GM12878 (cell line): ENCODE data around the gene LAD1. TPM values are rescaled to one million over a fixed set of nuclear protein-coding genes. Genes with fewer than 3 reads are reported as not detected.

ENCODE experiments used
- ATAC-seq: fragments of 200-7000 bp; cut with Tn5 transposase; 3 replicates; pipeline ENCODE4 v1.9.1; 2020; ENCODE audit warnings: mild to moderate bottlenecking, moderate library complexity
- BruUV-seq: library from RNA; stranded (reverse); fragments of 400-500 nt; replicated peaks from 2 replicates; lab custom pipeline; 2021; lab: Mats Ljungman, UMichigan
- CTCF ChIA-PET: fragments of 300-600 bp; sonication (Branson Sonifier 250); formaldehyde crosslinking; extraction: SDS; loops from one replicate; lab custom pipeline; 2021; ENCODE audit warnings: inconsistent platforms; lab: Yijun Ruan, JAX
- POLR2A ChIA-PET: fragments of 350-600 bp; formaldehyde crosslinking; extraction: SDS; loops from one replicate; lab custom pipeline; 2021; ENCODE audit warnings: inconsistent platforms; lab: Charles Lee
- RAD21 ChIA-PET: fragments of 300-600 bp; sonication (Branson Sonifier 250); formaldehyde crosslinking; loops from one replicate; lab custom pipeline; 2023; ENCODE audit warnings: antibody characterized with exemption; ENCODE audit not compliant: unreplicated experiment; lab: Charles Lee
- SMC1A ChIA-PET: fragments of 300-600 bp; sonication (Branson Sonifier 250); formaldehyde crosslinking; loops from one replicate; lab custom pipeline; 2023; ENCODE audit not compliant: unreplicated experiment, uncharacterized antibody; lab: Charles Lee
- DNase-seq: peaks from one replicate; pipeline ENCODE4 v3.0.0-alpha.2; 2011; ENCODE audit warnings: low read depth, low spot score
- FAIRE-seq: peaks from 3 replicates; lab custom pipeline; 2011; peaks lifted over from hg19 to GRCh38; lab: Jason Lieb, UNC
- H2AFZ ChIP-seq: 2 replicates; pipeline ENCODE4 v1.6.0; 2011; ENCODE audit warnings: low read depth, low read length, control low read depth; ENCODE audit not compliant: control insufficient read depth
- H3K27ac ChIP-seq: 2 replicates; pipeline ENCODE4 v1.5.1; 2011; ENCODE audit warnings: control low read depth; ENCODE audit not compliant: control insufficient read depth, insufficient read depth
- H3K27me3 ChIP-seq, 2 experiments: replicated peaks in 1 of 2; 2 replicates each; pipeline versions ENCODE4 v1.6.0 to v1.6.1; 2011; ENCODE audit warnings: low read length in 1 of 2; ENCODE audit not compliant: control insufficient read depth in 2 of 2, insufficient read depth in 2 of 2
- H3K36me3 ChIP-seq, 2 experiments: 2 replicates each; pipeline ENCODE4 v1.5.1; 2011; ENCODE audit warnings: low read length in 1 of 2; ENCODE audit not compliant: control insufficient read depth in 2 of 2, insufficient read depth in 2 of 2
- H3K4me1 ChIP-seq: 2 replicates; pipeline ENCODE4 v1.6.1; 2011; ENCODE audit warnings: mild to moderate bottlenecking, low read length, moderate library complexity, mixed read lengths; ENCODE audit not compliant: control insufficient read depth, insufficient read depth
- H3K4me2 ChIP-seq: 2 replicates; pipeline ENCODE4 v1.6.0; 2011; ENCODE audit warnings: control low read depth; ENCODE audit not compliant: control insufficient read depth, insufficient read depth
- H3K4me3 ChIP-seq: fragments of 200-600 bp; sonication (generic); 2 replicates; pipeline ENCODE4 v1.5.1; 2016
- H3K79me2 ChIP-seq: 2 replicates; pipeline ENCODE4 v1.6.0; 2011; ENCODE audit warnings: low read length; ENCODE audit not compliant: control insufficient read depth, insufficient read depth
- H3K9ac ChIP-seq: 2 replicates; pipeline ENCODE4 v1.8.0; 2011; ENCODE audit warnings: low read length, control low read depth, mixed read lengths; ENCODE audit not compliant: control insufficient read depth, insufficient read depth
- H3K9me3 ChIP-seq: replicated peaks from 3 replicates; pipeline ENCODE4 v1.5.1; 2011; ENCODE audit warnings: mild to moderate bottlenecking, low read length; ENCODE audit not compliant: control insufficient read depth, insufficient read depth
- H4K20me1 ChIP-seq: 2 replicates; pipeline ENCODE4 v1.6.0; 2011; ENCODE audit not compliant: control insufficient read depth, insufficient read depth
- CREM ChIP-seq: IDR thresholded peaks from 2 replicates; pipeline ENCODE4 v1.6.1; 2014; ENCODE audit warnings: antibody characterized with exemption, low read depth
- KAT2A ChIP-seq: conservative IDR thresholded peaks from 2 replicates; pipeline ENCODE4 v1.6.1; 2011; ENCODE audit warnings: low read depth, low read length; ENCODE audit not compliant: control insufficient read depth
- POLR2A ChIP-seq: IDR thresholded peaks from 2 replicates; pipeline ENCODE4 v1.6.1; 2011; ENCODE audit warnings: low read depth, mild to moderate bottlenecking, low read length
- SKIL ChIP-seq: fragments of 450-650 bp; IDR thresholded peaks from 2 replicates; pipeline ENCODE4 v1.6.1; 2017; ENCODE audit warnings: mild to moderate bottlenecking, low read depth, inconsistent platforms; ENCODE audit not compliant: poor library complexity, severe bottlenecking
- STAT1 ChIP-seq: fragments of 450-650 bp; conservative IDR thresholded peaks from 2 replicates; pipeline ENCODE4 v1.6.1; 2014; ENCODE audit warnings: antibody characterized with exemption, mild to moderate bottlenecking
- YBX1 ChIP-seq: fragments of 450-650 bp; IDR thresholded peaks from 2 replicates; pipeline ENCODE4 v1.6.1; 2016; ENCODE audit warnings: antibody characterized with exemption
- ZBED1 ChIP-seq: IDR thresholded peaks from 2 replicates; pipeline ENCODE4 v1.6.1; 2016; ENCODE audit warnings: borderline replicate concordance
- ZNF687 ChIP-seq: fragments of 450-650 bp; IDR thresholded peaks from 2 replicates; pipeline ENCODE4 v1.6.1; 2017; ENCODE audit warnings: mild to moderate bottlenecking, moderate library complexity
- WGBS: methylation state at CpG from one replicate; pipeline ENCODE4 v1.1.6; 2016; ENCODE audit warnings: low lambda C conversion rate; ENCODE audit not compliant: insufficient replicate concordance, insufficient coverage; ENCODE audit errors: missing lambda C conversion rate; 5-methylcytosine and 5-hydroxymethylcytosine counted together
- in situ Hi-C: fragments of 300-500 bp; cut with MboI; formaldehyde crosslinking; loops from 9 replicates; pipeline ENCODE4 v1.14.3; 2018; ENCODE audit warnings: mixed read lengths
- intact Hi-C: fragments of 100-400 bp; cut with micrococcal nuclease; formaldehyde crosslinking; loops from one replicate; pipeline ENCODE4 v1.14.2; 2022; ENCODE audit not compliant: unreplicated experiment
- polyA plus RNA-seq, 11 experiments: library from polyadenylated mRNA; depleted of rRNA in 4 of 11; unstranded in 6 of 11; stranded (reverse) in 5 of 11; fragments of >200 nt; fragmentation: Nextera tagmentation in 4 of 11; fragmentation: Illumina TruSeq in 1 of 11; extraction: Ambion mirVana in 4 of 11; extraction: Trizol in 1 of 11; gene quantifications; 1 replicate in 1 of 11; 2 replicates in 10 of 11; pipeline versions ENCODE4 v1.2.1 to v1.2.3, GENCODE V29; 2011 to 2016; ENCODE audit warnings: inconsistent platforms in 2 of 11, missing spikeins in 2 of 11, low read depth in 1 of 11
- total RNA-seq, 4 experiments: library from RNA; depleted of rRNA in 3 of 4; stranded (reverse); fragments of >200 nt in 3 of 4; fragmentation: Illumina TruSeq in 1 of 4; extraction: Trizol in 1 of 4; gene quantifications; 2 replicates each; pipeline versions ENCODE4 v1.2.1 to v1.2.3, GENCODE V29; 2013 to 2021

Gene LAD1
- total and polyA plus RNA-seq, 10 of the 15 experiments (the other 5 are each of a cell fraction or from before 2014, with no cell fraction given): 0.05 to 0.48 (median 0.32) TPM; not detected in 3

GRCh38 chr1:201349092-201349491 lies 50.0 kb downstream of the LAD1 start:
- WGBS: 14% methylated on average over 4 of the region's 4 CpGs
- Histone ChIP-seq H3K36me3 (no peaks in the 10 kb centered on the region), H2AFZ (no peak overlapping the region), H3K79me2 (no peaks in the 10 kb centered on the region), H3K9me3 (no peaks in the 10 kb centered on the region), H3K27ac (no peak overlapping the region), H3K4me1 (no peaks in the 10 kb centered on the region)
- in situ Hi-C loops: no loop called here
- BruUV-seq: no TSS peak
- intact Hi-C loops: loop anchor here (5.0 kb wide), 1 partner anchor 97 kb away; no protein-coding TSS in a partner anchor
- FAIRE-seq: no peak
- POLR2A ChIA-PET: no interaction called here
- RAD21 ChIA-PET: interaction anchor here (0.9 to 4.4 kb wide), 7 partner anchors 9 to 164 kb away, joined by 3 to 19 read pairs (median 5); no protein-coding TSS in a partner anchor
- SMC1A ChIA-PET: interaction anchor here (0.9 to 2.6 kb wide), 6 partner anchors 11 to 163 kb away, joined by 4 to 11 read pairs (median 6); no protein-coding TSS in a partner anchor
- TF ChIP-seq SKIL (no peak), YBX1 (no peak), POLR2A (no peak), ZBED1 (no peak), CREM (no peak), STAT1 (no peak), KAT2A (no peak), ZNF687 (no peak)
- TF ChIP-seq, all 136 proteins: peak for 0
- Histone ChIP-seq H3K27me3 (peaks cover 0 to 3% of the 10 kb centered on the region in 2 experiments; a peak in 2 of 4 replicates), H3K4me3 (no peak overlapping the region), H4K20me1 (no peaks in the 10 kb centered on the region), H3K4me2 (no peak overlapping the region), H3K9ac (no peak overlapping the region)
- CTCF ChIA-PET: interaction anchor here (0.6 to 4.8 kb wide), 26 partner anchors 8 to 377 kb away, joined by 3 to 46 read pairs (median 4); no protein-coding TSS in a partner anchor
- no peak for DNase-seq
- ATAC-seq: no peak
